Measurements from ENCODE around the gene GALNT1.
"Not testable (repeated sequence)": the region's sequence is repeated elsewhere in the genome, so short reads cannot be mapped to it uniquely, and the experiment has no call there.

The GALNT1 gene

GRCh38 chr18:35581546-35581897 lies at the start of gene GALNT1:
Gene GALNT1, plus strand, starts transcription at chr18:35581740. Its CDS starts 72,923 bp downstream, at chr18:35654663.
- DNase-seq: no peak

- DNase-seq: no peak
These were observed 47.6 kb upstream of the GALNT1 start for GRCh38 chr18:35533916-35534405.

- DNase-seq: no peak
These were observed 46.2 kb upstream of the GALNT1 start for GRCh38 chr18:35535297-35535696.

DNA sequence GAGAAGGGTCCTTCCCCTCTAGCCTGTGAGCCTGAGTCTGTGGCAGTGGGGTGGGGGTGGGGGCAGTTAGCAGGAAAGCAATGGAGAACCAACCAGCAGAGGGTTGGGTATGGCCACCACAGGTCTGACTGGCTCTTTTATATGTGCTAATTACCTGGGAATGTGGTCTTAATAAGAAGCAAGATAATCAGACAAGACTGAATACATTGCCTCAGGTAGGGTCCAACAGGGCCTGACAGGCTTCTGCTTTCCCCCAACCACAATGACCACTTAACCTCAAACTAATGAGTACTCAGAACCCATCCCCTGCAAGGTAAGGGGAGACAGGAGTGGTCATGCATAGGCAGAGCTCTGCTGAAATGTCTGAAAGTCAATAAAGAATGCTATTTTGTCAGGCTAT lies 39.2 kb upstream of the GALNT1 start:
- DNase-seq: no peak

- DNase-seq: no peak
These were observed 34.4 kb upstream of the GALNT1 start for GRCh38 chr18:35547008-35547605.

DNA sequence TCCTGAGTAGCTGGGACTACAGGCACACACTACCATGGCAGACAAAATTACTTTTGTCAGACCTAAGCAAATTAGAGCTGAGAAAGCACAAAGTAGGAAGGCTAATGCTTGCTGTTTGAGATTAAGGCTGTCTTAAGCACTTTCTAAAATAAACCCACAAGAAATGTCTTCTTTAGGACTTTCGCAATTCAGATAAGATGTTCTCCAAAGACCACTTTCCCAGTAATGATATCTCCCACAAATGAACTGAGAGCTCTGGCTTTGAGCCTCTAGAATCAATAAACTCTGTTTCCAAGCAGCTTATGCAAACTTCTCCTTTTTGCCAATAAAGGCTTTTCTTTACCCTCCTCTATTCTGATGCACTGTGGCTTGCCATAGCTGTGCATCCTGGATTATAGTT lies 32.0 kb upstream of the GALNT1 start:
- no peak for DNase-seq

DNA sequence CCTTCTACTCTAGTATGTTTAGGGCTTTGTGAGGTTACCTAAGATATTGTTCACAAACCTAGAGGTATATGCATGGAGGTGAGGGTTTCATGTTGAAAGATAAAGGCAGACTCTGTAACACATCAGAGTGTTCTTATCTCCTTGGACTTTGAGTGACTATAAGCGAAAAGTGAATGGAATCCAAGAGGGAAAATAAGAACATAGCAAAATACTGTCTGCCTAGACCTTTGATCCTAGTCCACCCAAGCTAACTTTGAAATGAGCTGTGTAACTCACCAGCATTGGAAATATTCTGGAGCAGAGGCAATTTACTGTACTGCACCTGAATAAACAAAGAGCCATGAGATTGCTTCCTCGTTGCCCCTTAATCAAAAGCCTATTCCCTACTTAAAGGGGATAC lies 28.2 kb upstream of the GALNT1 start:
- DNase-seq: no peak

- DNase-seq: not testable (repeated sequence)
These were observed 26.0 kb upstream of the GALNT1 start for GRCh38 chr18:35555538-35555937.

DNA sequence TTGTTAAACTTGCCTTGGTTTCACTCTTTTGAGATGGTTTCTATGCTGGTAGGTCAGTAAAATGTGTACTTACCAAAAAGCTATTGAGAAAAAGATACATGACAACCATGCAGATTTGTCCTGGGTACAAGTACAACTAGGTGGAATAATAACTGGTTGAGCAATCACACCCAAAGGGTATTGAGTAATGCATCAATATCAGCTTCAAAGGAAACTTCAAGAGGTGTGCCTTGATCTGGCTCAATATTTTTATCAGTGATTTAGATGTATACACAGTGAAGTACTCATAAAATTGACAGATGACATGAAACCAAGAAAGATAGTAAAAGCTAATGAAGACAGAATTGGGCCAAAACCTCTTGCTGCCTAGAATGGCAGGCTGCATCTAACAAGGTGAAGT lies 21.7 kb upstream of the GALNT1 start:
- DNase-seq: no peak

DNA sequence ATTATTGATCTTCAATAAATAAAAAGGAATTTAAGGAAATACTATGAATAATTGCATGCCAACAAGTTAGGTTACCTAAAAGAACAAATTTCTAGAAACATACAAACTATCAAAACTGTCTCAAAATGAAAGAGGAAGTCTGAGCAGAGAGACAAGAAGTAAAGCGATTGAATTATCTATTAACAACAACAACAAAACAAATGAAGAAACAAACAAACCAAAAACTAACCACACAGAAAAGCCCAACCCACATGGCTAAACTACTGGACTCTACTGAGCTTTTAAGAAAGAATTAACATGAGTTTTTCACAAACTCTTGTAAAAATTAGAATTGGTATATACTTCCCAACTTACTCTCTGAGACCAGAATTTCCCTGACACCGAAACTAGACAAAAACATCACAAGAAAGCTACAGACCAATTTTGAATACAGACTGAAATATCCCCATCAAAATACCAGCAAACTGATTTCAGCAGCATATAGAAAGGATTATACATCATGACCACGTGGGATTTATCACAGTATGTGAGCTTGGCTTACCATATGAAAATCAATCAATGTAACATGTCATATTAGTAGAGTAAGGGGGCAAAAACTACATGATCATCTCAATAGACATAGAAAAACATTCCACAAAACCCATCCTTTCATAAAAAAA lies 16.6 kb upstream of the GALNT1 start:
- DNase-seq: no peak

GRCh38 chr18:35566019-35566418 lies 15.5 kb upstream of the GALNT1 start:
- no peak for DNase-seq

GRCh38 chr18:35570182-35570581 lies 11.4 kb upstream of the GALNT1 start:
- no peak for DNase-seq

GRCh38 chr18:35571138-35571537 lies 10.4 kb upstream of the GALNT1 start:
- no peak for DNase-seq

DNA sequence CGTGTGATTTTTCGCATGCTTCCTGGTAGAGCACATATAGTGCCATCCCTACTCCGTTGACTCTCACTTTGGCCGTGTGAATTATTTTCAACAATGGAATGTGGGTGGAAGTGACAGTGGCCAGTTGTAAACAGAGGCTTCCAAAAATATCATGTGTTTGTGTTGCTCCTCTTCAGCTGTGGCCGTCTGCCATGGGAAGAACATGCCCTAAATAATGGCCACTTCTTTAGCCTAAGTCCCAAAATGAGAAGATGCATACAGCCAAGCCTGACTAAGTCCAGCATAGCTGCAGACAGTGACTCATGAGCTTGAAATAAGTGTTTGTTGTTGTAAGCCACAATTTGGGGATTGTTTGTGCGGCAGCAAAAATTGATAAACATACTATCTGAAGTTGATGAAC lies 8.9 kb upstream of the GALNT1 start:
- DNase-seq: no peak

DNA sequence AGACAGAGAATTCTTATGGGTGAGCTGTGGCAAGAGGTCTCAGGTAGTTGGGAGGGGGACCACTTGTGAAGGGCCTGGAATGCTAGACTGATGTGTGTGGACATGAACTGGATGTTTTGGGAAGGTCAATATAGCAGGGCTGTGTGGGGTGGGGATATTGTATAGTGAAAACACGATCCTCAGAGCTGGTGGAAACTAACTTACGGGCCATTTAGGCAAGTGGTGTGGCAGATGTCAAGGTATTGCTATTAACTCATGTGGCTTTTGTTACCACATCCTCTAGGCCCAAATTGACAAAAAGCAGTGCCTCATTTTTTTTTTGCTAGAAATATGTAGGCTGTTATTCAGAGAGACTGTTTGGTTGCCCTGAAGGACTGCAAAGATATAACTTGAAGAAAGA lies 8.0 kb upstream of the GALNT1 start:
- peak; percentile 39 for DNase-seq

DNA sequence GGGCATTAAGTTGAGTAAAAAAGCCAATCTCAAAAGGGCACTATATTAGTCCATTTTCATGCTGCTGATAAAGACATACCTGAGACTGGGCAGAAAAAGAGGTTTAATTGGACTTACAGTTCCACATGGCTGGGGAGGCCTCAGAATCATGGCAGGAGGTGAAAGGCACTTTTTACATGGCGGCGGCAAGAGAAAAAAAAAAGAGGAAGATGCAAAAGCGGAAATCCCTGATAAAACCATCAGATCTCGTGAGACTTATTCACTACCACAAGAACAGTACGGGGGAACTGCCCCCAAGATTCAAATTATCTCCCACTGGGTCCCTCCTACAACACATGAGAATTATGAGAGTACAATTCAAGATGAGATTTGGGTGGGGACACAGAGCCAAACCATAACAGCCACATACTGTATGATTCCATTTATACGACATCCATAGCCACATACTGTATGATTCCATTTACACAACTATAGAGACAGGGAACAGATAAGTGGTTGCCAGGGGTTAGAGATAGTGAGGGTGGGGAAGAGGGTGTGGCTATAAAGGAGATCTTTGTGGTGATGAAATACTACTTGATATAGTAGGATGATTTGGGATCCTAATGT lies 5.2 kb upstream of the GALNT1 start:
- DNase-seq: not testable (repeated sequence)

- peak; percentile 84 for DNase-seq
These were observed 4.3 kb upstream of the GALNT1 start for GRCh38 chr18:35577045-35577848.

- no peak for DNase-seq
These were observed 3.1 kb upstream of the GALNT1 start for GRCh38 chr18:35578481-35578880.

- DNase-seq: no peak
These were observed 2.6 kb upstream of the GALNT1 start for GRCh38 chr18:35578936-35579335.

DNA sequence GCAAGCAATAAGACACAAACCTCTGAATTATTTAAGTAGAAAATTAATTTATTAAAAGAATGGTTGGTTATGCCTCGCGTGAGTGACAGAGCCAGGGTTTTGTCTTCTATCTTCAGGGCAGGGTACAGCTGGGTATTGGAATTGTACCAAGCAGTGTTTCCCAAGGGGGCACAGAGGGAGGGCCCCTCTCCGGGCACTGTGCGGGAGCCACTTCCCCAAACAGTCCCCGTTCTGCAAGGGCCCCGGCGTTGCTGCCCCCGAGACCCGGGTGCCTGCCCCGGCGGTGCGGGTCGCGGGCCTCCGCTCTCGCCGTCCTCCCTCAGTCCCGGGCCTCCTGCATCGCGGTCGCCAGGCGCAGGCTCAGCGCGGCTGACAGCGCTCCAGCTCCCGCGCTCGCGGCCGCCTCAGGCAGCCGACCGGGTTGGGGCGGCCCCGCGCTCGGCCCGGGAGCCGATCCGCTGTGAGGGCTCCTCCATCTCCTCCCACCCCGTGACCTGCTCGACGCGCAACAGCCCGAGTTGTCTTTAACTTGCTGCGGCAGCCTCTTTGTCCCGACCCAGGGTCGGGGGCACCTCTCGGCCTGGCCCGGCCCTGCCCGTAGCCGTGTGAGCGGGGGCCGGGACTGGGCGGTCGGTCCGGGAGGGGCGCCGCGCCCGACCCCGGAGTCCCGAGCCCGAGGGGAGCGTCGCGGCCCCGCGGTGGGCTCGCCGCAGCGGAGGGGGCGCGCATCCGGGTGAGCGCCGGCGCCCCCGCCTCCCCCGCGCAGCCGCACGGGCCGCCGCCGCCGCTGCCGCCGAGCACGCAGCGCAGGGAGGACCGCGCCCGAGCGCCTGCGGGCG lies 620 bp upstream of the GALNT1 start:
- peak; percentile 47 for DNase-seq

DNA sequence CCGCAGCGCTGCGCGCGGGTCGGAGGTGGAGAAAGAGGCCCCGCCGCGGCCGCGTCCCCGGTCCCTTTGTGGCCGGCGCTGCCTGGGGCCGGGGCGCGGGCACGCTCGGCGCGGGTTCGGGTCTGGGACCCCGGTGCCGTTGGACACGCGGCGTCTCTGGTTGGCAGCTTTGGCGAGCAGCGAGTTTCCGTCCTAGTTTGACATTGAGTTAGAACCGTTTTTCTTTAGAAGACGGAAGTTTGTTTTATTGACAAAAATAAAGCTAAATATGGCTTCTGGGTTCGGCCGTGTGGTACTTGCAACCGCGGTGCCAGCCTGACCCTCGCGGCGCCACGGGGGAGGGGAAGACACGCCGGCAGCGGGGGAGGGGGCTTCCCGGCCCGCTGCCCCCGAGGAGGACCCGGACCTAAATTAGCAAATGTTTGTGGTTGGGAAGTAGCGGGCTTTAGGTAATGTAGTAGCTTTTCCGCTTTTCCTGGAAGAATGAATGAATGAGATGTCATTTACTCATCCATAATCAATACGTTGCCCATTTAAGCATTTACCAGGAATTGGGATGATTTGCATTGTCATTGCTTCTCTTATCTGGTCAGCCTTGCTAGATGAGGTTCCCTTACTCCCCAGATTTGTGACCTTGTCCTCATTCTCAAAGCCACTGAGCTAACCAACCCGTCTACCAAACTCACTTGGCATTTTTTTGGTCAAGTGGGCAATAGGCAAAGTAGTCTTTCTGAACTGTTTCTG lies 530 bp downstream of the GALNT1 start:
- DNase-seq: no peak
